Pancreas (tissue), 10 donors: ENCODE results near the gene HNF1B. TPM values are rescaled to one million over a fixed set of nuclear protein-coding genes. Genes with fewer than 3 reads are reported as not detected.

Source experiments
- ATAC-seq, 4 donors: fragments of 200-7000 bp; cut with Tn5 transposase; one replicate each; pipeline versions ENCODE4 v1.8.0 to v1.9.1; 2020; ENCODE audit warnings: mild to moderate bottlenecking in 4 of 4, moderate library complexity in 4 of 4
- DNase-seq, 6 donors: peaks; one replicate each; pipeline ENCODE4 v3.0.0-alpha.2; 2020
- FAIRE-seq: peaks from 2 replicates; lab custom pipeline; 2012; peaks lifted over from hg19 to GRCh38; lab: Jason Lieb, UNC
- H3K27ac ChIP-seq, 4 donors: fragments of 200-600 bp; sonication (generic); 1 replicate in 3 of 4; 2 replicates in 1 of 4; pipeline versions ENCODE4 v1.5.0 to v1.8.0; 2020
- H3K27me3 ChIP-seq, 4 donors: fragments of 200-600 bp; one replicate each; pipeline ENCODE4 v1.8.0; 2021
- H3K36me3 ChIP-seq, 3 donors: fragments of 200-600 bp; sonication (generic) in 1 of 3; one replicate each; pipeline versions ENCODE4 v1.5.0 to v1.8.0; 2020 to 2021
- H3K4me1 ChIP-seq, 3 donors: fragments of 200-600 bp; one replicate each; pipeline ENCODE4 v1.8.0; 2021
- H3K4me3 ChIP-seq, 4 donors: fragments of 200-600 bp; sonication (generic) in 2 of 4; one replicate each; pipeline versions ENCODE4 v1.5.0 to v1.8.0; 2020 to 2021
- H3K9me3 ChIP-seq, 4 donors: fragments of 200-600 bp; one replicate each; pipeline ENCODE4 v1.8.0; 2021
- CTCF ChIP-seq, 4 donors: fragments of 200-600 bp; sonication (generic) in 3 of 4; IDR thresholded peaks; one replicate each; pipeline versions ENCODE4 v1.5.0 to v1.8.0; 2021; ENCODE audit warnings: antibody characterized with exemption in 4 of 4
- WGBS, 2 donors: extraction: QIAGEN DNeasy Blood & Tissue Kit; methylation state at CpG; one replicate each; pipeline ENCODE4 v1.1.7; 2013; 5-methylcytosine and 5-hydroxymethylcytosine counted together
- intact Hi-C, 3 donors: fragments of 100-400 bp; cut with DNase I; formaldehyde crosslinking; loops; one replicate each; pipeline versions ENCODE4 v1.11.1 to v1.14.2; 2022
- polyA plus RNA-seq, 2 donors: library from polyadenylated mRNA; stranded (reverse); fragments of 200-250 nt; gene quantifications; one replicate each; pipeline ENCODE4 v1.2.3, GENCODE V29; 2013
- total RNA-seq, 6 donors: library from RNA; stranded (reverse); fragmentation: NEBNext Ultra II Directional in 4 of 6; extraction: Animal tissue kit (Norgen Biotek cat#: 25700) in 4 of 6; gene quantifications; one replicate each; pipeline versions ENCODE4 v1.2.1 to v1.2.4, GENCODE V29; 2021 to 2023
- donor health status: healthy with polysubstance abuse.
- donor health status: DM: no; HTN: no; CAD: no; lungs with moderate emphysema.
- donor health status: DM: no; HTN: no; CAD: no.
- donor health status: control.
- donor health status: control.
- donor health status: Bipolar disorder and iron deficiency.
- donor health status: DM: yes; HTN: yes; CAD: no.
- donor health status: DM: no; HTN: no; CAD: no.
- donor health status: DM: no; HTN: no; CAD: no.
- donor health status: DM: yes; HTN: yes; CAD: no.

Gene HNF1B
- total and polyA plus RNA-seq, 8 donors = 24.9 to 50.5 (median 33.6) TPM

GRCh38 chr17:37697381-37697780 lies 47.5 kb downstream of the HNF1B start:
- Histone ChIP-seq H3K36me3 (peaks cover 0 to 53% (median 11%) of the 10 kb centered on the region in 3 donors), H3K4me1 (peaks cover 0 to 8% (median 4%) of the 10 kb centered on the region in 3 donors), H3K27ac (peak overlapping the region in 2 of 4 donors; percentile 59 to 71), H3K9me3 (no peaks in the 10 kb centered on the region), H3K4me3 (no peak overlapping the region), H3K27me3 (no peaks in the 10 kb centered on the region)
- TF ChIP-seq CTCF (IDR thresholded peaks at IDR 0.05) = no peak
- WGBS, 2 donors = 76 to 86% methylated on average over 8 of the region's 8 CpGs
- intact Hi-C loops = no loop called here
- ATAC-seq (no peak), FAIRE-seq (no peak), DNase-seq (no peak)

GRCh38 chr17:37696366-37696765 lies 48.5 kb downstream of the HNF1B start:
- ATAC-seq (no peak), FAIRE-seq (no peak), DNase-seq (no peak)
- Histone ChIP-seq H3K27ac (no peak overlapping the region), H3K4me3 (no peak overlapping the region), H3K27me3 (no peaks in the 10 kb centered on the region), H3K36me3 (peaks cover 0 to 53% (median 12%) of the 10 kb centered on the region in 3 donors), H3K4me1 (peaks cover 0 to 8% (median 4%) of the 10 kb centered on the region in 3 donors), H3K9me3 (no peaks in the 10 kb centered on the region)
- TF ChIP-seq CTCF (IDR thresholded peaks at IDR 0.05) = no peak
- intact Hi-C loops = no loop called here
- 96% methylated on average over 6 to 7 of the region's 7 CpGs for WGBS, 2 donors

- ATAC-seq (no peak), DNase-seq (no peak), FAIRE-seq (no peak)
- Histone ChIP-seq H3K27me3 (no peaks in the 10 kb centered on the region), H3K36me3 (peaks cover 0 to 50% (median 12%) of the 10 kb centered on the region in 3 donors), H3K4me1 (peaks cover 0 to 8% (median 4%) of the 10 kb centered on the region in 3 donors), H3K9me3 (no peaks in the 10 kb centered on the region), H3K27ac (no peak overlapping the region), H3K4me3 (no peak overlapping the region)
- WGBS, 2 donors = 84 to 93% methylated on average over 1 of the region's 1 CpG
- no peak for TF ChIP-seq CTCF (IDR thresholded peaks at IDR 0.05)
- intact Hi-C loops = no loop called here
Measured at GRCh38 chr17:37695726-37696125, 49.1 kb downstream of the HNF1B start.

- ATAC-seq (no peak), DNase-seq (no peak), FAIRE-seq (no peak)
- intact Hi-C loops = no loop called here
- WGBS, 2 donors = 81 to 100% methylated on average over 3 of the region's 3 CpGs
- Histone ChIP-seq H3K9me3 (no peaks in the 10 kb centered on the region), H3K36me3 (peaks cover 0 to 40% (median 4%) of the 10 kb centered on the region in 3 donors), H3K4me3 (no peak overlapping the region), H3K27me3 (no peaks in the 10 kb centered on the region), H3K27ac (no peak overlapping the region), H3K4me1 (peaks cover 0 to 8% (median 4%) of the 10 kb centered on the region in 3 donors)
- TF ChIP-seq CTCF (IDR thresholded peaks at IDR 0.05) = no peak
Measured at GRCh38 chr17:37694734-37695133, 50.1 kb downstream of the HNF1B start.

GRCh38 chr17:37693328-37693727 lies 51.5 kb downstream of the HNF1B start:
- no peaks in the 10 kb centered on the region for H3K9me3 ChIP-seq
- 78 to 89% methylated on average over 5 of the region's 5 CpGs for WGBS, 2 donors
- no peak overlapping the region for H3K4me3 ChIP-seq
- no peak for ATAC-seq
- peaks cover 0 to under 1% (median 0%) of the 10 kb centered on the region in 3 donors for H3K4me1 ChIP-seq
- no peaks in the 10 kb centered on the region for H3K27me3 ChIP-seq
- no peak for DNase-seq
- intact Hi-C loops = no loop called here
- TF ChIP-seq CTCF (IDR thresholded peaks at IDR 0.05) = no peak
- no peak overlapping the region for H3K27ac ChIP-seq
- no peak for FAIRE-seq
- H3K36me3 ChIP-seq = peaks cover 0 to 33% (median 4%) of the 10 kb centered on the region in 3 donors
